ENCODE measurements around the gene USHBP1. TPM values are rescaled to one million over a fixed set of nuclear protein-coding genes. Genes with fewer than 3 reads are reported as not detected.

The USHBP1 gene
- total and polyA plus RNA-seq, 2 of the 13 experiments (the other 11 are each of a cell fraction or from before 2014, with no cell fraction given) = 0.15 to 1.5 TPM

GRCh38 chr19:17205237-17206140, 59.1 kb downstream of the USHBP1 start (continued):
- TF ChIP-seq ZBTB26 (CRISPR knock-in tag; IDR thresholded peaks at IDR 0.05; ENCODE audit: borderline replicate concordance) = no peak
- no peak for TF ChIP-seq ZNF562 (CRISPR knock-in tag; IDR thresholded peaks at IDR 0.05; ENCODE audit: borderline replicate concordance)
- 0 out of 2 replicates have a peak, but pooled peaks have one; percentile 18 for TF ChIP-seq HOXA3 (CRISPR knock-in tag; IDR thresholded peaks at IDR 0.05)
- TF ChIP-seq FOXO4 (CRISPR knock-in tag; conservative IDR thresholded peaks at IDR 0.05) = no peak
- TF ChIP-seq, protein P1, sequence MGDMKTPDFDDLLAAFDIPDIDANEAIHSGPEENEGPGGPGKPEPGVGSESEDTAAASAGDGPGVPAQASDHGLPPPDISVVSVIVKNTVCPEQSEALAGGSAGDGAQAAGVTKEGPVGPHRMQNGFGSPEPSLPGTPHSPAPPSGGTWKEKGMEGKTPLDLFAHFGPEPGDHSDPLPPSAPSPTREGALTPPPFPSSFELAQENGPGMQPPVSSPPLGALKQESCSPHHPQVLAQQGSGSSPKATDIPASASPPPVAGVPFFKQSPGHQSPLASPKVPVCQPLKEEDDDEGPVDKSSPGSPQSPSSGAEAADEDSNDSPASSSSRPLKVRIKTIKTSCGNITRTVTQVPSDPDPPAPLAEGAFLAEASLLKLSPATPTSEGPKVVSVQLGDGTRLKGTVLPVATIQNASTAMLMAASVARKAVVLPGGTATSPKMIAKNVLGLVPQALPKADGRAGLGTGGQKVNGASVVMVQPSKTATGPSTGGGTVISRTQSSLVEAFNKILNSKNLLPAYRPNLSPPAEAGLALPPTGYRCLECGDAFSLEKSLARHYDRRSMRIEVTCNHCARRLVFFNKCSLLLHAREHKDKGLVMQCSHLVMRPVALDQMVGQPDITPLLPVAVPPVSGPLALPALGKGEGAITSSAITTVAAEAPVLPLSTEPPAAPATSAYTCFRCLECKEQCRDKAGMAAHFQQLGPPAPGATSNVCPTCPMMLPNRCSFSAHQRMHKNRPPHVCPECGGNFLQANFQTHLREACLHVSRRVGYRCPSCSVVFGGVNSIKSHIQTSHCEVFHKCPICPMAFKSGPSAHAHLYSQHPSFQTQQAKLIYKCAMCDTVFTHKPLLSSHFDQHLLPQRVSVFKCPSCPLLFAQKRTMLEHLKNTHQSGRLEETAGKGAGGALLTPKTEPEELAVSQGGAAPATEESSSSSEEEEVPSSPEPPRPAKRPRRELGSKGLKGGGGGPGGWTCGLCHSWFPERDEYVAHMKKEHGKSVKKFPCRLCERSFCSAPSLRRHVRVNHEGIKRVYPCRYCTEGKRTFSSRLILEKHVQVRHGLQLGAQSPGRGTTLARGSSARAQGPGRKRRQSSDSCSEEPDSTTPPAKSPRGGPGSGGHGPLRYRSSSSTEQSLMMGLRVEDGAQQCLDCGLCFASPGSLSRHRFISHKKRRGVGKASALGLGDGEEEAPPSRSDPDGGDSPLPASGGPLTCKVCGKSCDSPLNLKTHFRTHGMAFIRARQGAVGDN (CRISPR knock-in tag; IDR thresholded peaks at IDR 0.05) = peak; percentile 60
- TF ChIP-seq, protein P2, sequence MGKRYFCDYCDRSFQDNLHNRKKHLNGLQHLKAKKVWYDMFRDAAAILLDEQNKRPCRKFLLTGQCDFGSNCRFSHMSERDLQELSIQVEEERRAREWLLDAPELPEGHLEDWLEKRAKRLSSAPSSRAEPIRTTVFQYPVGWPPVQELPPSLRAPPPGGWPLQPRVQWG (CRISPR knock-in tag; IDR thresholded peaks at IDR 0.05; ENCODE audit: borderline replicate concordance, low read depth) = no peak
- no peak for TF ChIP-seq ATRX (CRISPR knock-in tag; IDR thresholded peaks at IDR 0.05; ENCODE audit: borderline replicate concordance)
- no peak for TF ChIP-seq TARDBP (CRISPR knock-in tag; IDR thresholded peaks at IDR 0.05)
- TF ChIP-seq XRCC5 (optimal IDR thresholded peaks at IDR 0.05; ENCODE audit: low read length) = no peak
- TF ChIP-seq MTERF4 (CRISPR knock-in tag; IDR thresholded peaks at IDR 0.05) = no peak
- TF ChIP-seq ONECUT2 (CRISPR knock-in tag; IDR thresholded peaks at IDR 0.05) = no peak
- TF ChIP-seq, protein P3, sequence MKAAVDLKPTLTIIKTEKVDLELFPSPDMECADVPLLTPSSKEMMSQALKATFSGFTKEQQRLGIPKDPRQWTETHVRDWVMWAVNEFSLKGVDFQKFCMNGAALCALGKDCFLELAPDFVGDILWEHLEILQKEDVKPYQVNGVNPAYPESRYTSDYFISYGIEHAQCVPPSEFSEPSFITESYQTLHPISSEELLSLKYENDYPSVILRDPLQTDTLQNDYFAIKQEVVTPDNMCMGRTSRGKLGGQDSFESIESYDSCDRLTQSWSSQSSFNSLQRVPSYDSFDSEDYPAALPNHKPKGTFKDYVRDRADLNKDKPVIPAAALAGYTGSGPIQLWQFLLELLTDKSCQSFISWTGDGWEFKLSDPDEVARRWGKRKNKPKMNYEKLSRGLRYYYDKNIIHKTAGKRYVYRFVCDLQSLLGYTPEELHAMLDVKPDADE (CRISPR knock-in tag; IDR thresholded peaks at IDR 0.05) = no peak
- TF ChIP-seq RXRA (CRISPR knock-in tag; IDR thresholded peaks at IDR 0.05) = 0 out of 2 replicates have a peak, but pooled peaks have one; percentile 28
- TF ChIP-seq MZF1 (CRISPR knock-in tag; IDR thresholded peaks at IDR 0.05; ENCODE audit: borderline replicate concordance) = no peak
- 0 out of 4 replicates have a peak, but pooled peaks of 1 of the 2 experiments have one; percentile 72 for TF ChIP-seq HMGXB4 (CRISPR knock-in tag; IDR thresholded peaks at IDR 0.05; ENCODE audit: borderline replicate concordance in 1 of 2, low read depth in 1 of 2)

Data from HepG2 (cell line).